Fibroblast of skin of left biceps (primary cell): ENCODE measurements around the gene R3HDML.
"Not testable (repeated sequence)": the region's sequence is repeated elsewhere in the genome, so short reads cannot be mapped to it uniquely, and the experiment has no call there.

Experiments used
- DNase-seq, 2 experiments: peaks; one replicate each; pipeline ENCODE4 v3.0.0-alpha.2; 2013; ENCODE audit warnings: low read depth in 2 of 2

R3HDML gene, protein sequence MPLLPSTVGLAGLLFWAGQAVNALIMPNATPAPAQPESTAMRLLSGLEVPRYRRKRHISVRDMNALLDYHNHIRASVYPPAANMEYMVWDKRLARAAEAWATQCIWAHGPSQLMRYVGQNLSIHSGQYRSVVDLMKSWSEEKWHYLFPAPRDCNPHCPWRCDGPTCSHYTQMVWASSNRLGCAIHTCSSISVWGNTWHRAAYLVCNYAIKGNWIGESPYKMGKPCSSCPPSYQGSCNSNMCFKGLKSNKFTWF

DNA sequence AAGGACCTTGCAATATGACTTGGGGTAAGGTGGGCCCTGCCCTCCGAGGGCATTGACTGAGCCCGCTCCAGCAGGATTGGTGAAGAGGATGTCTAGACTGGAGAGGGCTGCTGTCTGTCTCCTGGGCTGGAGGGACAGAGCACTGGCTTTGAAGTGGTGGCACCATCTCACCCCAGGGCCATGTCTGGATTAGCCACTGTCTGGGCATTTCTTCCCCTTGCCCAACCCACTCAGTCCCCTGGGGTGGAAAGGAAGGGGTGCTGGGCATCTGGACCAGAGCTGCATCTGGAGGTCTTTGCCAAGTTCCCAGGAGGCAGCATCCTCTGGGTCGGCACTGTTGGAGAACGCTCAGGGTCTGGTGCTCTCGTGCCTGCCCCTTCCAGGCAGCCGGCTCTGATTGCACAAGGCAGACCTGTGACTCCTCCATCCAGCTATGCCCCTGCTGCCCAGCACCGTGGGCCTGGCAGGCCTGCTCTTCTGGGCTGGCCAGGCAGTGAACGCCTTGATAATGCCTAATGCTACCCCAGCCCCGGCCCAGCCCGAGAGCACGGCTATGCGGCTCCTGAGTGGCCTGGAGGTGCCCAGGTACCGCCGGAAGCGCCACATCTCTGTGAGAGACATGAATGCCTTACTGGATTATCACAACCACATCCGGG, at the start of gene R3HDML:
Gene R3HDML, plus strand, starts transcription at position 319 of the 656 bp plus-strand sequence. Its CDS starts 115 bp downstream, at position 434.
- DNase-seq = no peak

GRCh38 chr20:44287272-44288097, 49.4 kb upstream of the R3HDML start:
- DNase-seq = no peak

DNA sequence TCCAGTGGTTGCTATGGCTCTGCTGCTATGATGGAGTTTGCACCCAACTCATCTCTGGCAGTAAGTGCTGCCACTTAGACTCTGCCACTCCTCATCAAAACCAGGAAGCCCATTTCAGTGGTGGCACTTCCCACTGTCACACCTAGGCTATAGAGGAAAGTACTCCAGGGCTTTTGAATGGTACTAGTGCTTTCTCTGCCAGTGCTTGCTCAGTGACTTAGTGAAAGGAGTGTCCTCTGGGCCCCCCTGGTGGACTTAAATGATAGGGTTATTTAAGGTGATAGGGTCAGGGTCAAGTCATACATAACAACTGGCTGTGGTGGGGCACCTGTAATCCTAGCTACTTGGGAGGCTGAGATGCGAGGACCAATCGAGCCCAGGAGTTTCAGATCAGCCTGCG, 48.6 kb upstream of the R3HDML start:
- no peak for DNase-seq

DNA sequence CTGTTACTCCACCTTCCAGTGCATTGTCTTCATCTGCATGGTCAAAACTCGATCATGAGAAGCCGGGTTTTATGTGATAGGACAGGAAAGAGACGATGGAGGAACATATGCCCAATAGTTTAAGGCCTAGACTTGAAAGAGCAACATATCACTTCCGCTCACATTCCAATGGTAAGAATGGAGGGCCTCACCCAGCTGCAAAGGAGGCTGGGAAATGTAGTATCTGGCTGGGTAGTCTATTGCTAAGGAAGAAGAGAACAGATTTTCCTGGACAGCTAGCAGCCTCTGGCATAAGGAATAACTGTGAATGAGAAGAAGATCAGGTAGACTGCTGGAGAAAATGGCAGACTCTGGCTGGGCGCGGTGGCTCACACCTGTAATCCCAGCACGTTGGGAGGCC, 45.1 kb upstream of the R3HDML start:
- no peak for DNase-seq

GRCh38 chr20:44296011-44296410, 40.8 kb upstream of the R3HDML start:
- no peak for DNase-seq

- no peak for DNase-seq
These were observed 39.1 kb upstream of the R3HDML start for GRCh38 chr20:44297721-44298120.

DNA sequence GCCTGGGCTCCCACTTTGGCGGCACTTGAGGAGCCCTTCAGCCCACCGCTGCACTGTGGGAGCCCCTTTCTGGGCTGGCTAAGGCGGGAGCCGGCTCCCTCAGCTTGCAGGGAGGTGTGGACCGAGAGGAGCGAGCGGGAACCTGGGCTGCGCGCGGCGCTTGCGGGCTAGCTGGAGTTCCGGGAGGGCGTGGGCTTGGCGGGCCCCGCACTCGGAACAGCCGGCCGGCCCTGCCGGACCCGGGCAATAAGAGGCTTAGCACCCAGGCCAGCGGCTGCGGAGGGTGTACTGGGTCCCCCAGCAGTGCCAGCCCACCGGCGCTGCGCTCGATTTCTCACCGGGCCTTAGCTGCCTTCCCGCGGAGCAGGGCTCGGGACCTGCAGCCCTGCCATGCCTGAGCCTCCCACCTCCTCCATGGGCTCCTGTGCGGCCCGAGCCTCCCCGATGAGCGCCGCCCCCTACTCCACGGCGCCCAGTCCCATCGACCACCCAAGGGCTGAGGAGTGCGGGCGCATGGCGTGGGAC, 37.8 kb upstream of the R3HDML start:
- not testable (repeated sequence) for DNase-seq

DNA sequence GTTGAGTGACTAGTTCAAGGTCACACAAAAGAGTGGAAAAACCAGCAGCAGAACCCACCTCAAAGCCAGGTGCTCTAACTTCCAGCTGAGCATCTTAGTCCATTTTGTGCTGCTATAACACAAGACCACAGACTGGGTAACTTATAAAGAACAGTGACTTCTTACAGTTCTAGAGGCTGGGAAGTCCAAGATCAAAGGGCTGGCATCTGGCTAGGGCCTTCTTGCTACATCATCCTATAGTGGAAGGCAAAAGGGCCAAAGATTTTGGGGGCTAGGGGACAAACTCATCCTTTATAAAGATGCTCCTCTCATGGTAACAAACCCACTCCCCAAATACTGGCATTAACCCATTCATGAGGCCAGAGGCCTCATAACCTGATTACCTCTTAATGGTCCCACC, 35.6 kb upstream of the R3HDML start:
- DNase-seq = no peak

DNA sequence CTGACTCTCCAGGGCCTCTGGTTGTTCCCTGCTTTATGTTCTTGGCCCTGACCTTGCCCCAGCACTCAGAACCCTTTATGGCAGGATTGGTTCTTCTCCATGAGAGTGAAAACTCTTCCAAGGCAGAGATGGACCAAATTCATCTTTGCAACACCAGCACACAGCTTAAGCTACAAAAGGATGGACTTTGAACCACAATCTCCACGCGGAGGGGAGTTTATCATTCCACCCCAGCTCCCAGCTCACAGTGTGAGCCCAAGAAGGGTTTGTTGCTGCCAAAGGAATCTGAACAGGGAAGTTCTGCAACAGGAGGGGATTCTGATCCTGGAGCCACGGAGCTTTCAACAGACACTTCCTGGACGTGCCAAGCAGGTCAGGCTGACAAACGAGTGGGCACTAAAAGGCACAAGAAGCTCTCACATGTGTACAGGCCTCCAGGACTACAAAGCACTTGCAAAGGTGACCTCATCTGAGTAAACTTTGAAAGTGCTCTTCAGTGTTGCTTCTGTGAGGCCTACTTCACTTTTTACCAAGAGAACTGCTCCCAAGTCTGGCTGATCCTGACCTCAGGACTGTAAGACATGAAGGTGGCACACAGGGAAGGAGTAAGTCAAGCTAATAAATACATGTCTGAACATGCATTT, 34.7 kb upstream of the R3HDML start:
- no peak for DNase-seq

DNA sequence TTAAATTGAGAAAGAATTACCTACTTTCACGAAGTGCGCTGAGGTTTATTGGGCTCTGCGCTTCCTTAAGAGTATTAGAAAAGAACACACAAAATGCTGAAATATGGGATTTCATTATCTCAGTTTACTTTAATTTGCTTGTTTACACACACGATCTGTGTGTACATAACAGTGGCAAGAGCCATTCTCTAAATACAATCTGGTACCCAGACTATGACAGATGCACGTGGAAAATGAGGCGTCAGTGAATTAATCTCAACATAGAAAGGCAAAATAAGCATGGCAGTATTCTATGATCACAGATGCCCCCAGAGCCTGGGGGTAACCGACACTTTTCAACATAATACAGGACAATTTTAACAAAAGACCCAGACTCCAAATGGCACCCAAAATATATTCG, 34.1 kb upstream of the R3HDML start:
- no peak for DNase-seq

DNA sequence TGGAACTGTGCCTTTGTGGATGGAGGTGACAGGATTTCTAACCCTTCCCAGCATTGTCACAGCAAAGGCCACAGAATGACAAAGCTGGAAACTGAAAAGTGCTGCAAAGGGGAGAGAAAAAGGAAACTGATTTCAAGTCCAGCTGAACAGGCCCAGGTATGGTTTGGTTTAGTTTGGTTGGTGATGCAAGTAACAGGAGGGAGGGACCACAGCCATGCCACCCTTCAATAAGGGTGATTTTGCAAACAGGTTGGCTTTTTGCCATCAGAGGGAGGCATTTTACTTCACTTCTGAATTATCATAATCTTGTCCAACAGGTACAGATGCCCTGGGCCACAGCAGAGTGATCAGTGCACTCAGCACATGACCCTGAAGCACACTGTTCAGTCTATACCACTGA, 32.5 kb upstream of the R3HDML start:
- no peak for DNase-seq

GRCh38 chr20:44306927-44307326, 29.9 kb upstream of the R3HDML start:
- no peak for DNase-seq

- peak in 1 of 2 experiments; percentile 3 for DNase-seq
These were observed 26.8 kb upstream of the R3HDML start for GRCh38 chr20:44309763-44310663.

DNA sequence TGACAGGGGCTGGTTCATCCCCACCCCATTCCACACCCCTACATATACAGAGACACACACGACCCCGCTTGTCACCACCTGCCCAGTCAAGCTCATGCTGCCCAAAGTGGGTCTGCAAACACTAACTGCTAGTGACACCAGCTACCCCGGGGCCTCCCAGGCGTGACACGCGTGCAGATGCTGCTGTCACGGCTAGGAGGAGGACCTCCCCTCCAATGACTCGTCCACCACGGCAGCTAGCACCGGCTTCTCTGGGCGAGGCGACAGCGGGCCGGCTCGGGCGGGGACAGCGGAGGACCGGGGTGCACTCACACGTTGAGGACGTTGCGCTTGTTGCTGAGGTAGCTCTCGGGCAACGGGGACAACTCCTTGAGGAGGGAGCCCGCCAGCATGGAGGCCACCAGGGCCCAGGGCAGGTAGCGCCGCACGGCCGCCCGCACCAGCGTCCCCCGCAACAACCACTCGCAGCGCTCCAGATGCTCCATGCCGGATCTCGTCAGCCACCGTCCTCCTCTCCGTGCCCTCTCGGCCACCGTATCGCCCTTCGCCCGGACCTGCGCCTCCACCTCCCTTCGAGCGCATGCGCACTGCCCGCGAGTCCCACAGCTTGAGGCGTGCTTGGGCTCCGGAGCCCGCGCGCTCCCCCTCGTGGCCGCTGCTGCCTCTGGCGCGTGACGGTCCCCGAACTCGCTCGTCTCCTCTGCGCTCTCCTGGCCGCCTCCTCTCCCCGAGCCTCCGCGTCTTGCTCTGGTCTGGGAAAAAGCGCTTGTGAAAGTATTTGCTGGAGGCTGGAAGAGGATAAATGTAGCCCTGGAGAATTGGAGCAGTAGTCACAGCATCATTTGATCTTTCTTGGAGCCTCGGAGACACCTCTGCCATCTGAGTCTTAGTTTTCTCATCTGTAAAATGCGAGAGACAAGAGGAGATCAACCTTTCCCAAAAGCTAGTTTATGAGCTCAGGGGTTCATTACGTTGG, 25.9 kb upstream of the R3HDML start, which contains the start of gene FITM2:
Gene FITM2, minus strand, starts transcription at position 539 of the 976 bp plus-strand sequence. Its CDS starts 54 bp downstream, at position 485.
- DNase-seq = peak; percentile 89 to 90

DNA sequence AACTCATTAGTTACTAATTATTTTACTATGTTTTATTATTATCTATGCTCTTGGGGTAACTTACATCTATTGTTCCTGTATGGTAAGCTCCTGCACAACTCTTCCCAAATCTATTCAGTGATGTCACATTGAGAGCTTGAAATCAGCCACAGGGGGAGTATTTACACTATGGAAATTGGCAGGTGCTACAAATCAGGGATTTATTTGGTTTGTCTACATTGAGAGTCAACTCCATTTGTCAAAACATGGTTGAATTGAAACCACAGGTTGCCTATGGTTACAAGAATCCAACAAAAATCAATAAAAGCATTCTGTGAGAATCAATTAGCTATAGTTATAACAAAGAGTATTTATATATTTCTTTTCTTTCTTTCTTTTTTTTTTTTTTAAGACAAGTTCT, 22.0 kb upstream of the R3HDML start:
- no peak for DNase-seq

- DNase-seq = no peak
These were observed 16.9 kb upstream of the R3HDML start for GRCh38 chr20:44319839-44320422.

GRCh38 chr20:44324343-44324742, 12.5 kb upstream of the R3HDML start:
- DNase-seq = no peak

DNA sequence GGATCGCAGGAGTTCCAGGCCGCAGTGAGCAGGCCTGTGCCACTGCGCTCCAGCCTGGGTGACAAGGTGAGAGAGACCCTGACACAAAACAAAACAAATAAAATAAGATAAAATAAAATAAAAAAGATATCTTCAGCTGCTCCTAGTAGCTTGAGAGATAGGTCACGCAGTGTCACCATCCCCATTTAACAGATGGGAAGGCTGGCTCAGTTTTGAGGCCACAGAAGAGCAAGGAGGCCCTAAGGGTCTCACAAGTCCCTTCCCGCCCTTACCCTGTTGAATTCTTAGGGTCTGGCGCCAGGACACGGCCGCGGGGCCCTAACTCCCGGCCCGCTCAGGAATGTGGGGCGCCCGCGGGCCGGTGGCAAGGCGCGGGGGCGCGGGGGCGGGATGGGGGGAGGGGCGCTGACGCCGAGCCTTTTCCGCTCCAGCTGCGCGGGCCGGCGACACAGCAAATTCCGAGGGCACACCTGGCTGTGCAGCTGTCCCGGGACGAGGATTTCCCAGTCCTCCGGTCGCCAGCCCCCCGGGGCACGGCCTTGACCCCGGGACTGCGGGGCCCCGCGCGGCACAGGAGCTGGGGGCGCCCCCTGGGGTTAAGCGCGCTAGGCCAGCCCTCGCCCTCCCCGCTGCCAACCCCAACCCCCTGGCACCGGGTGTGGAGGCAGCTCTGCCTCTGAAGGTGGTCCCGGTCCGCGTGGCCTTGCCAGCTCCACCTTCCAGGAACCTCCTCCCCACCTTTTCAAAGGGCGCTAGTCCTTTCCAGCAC, 10.3 kb upstream of the R3HDML start:
- DNase-seq = no peak
